Stimulated activated CD8-positive, alpha-beta memory T cell treated with anti-CD3 and anti-CD28 coated beads, Interleukin-4, amount 100 ng/mL, for 24 hours (primary cell): ENCODE measurements around the gene KLHL15.
"Not testable (repeated sequence)": the region's sequence is repeated elsewhere in the genome, so short reads cannot be mapped to it uniquely, and the experiment has no call there.

Experiments used
- DNase-seq: peaks from one replicate; pipeline ENCODE4 v3.0.0-alpha.2; 2020; ENCODE audit warnings: low read depth

KLHL15 gene

DNA sequence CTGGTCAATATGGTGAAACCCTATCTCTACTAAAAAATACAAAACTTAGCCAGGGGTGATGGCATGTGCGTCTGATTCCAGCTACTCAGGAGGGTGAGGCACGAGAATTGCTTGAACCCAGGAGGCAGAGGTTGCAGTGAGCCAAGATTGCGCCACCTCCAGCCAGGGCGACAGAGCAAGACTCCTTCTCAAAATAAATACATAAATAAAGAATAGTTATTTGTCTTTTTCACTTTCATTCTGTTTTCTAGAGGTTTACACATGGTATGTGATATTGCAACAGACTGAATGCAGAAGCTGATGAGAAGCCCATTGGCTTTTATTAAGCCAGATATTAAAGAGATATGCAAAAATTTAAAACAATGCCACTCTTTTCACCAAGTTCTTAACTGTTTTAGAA, 8.2 kb downstream of the KLHL15 start:
- DNase-seq = no peak

DNA sequence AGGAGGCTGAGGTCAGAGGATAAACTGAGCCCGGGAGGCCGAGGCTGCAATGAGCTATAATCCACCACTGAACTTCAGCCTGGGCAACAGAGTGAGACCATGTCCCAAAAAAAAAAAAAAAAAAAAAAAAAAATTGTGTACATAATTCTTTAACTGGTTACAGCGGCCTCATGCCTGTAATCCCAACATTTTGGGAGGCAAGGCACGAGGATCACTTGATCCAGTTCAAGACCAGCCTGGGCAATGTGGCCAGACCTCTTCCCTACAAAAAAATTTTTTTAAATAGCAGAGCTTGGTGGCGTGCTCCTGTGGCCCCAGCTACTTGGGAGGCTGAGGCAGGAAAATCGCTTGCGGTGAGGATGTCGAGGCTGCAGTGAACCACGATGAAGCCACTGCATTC, 9.3 kb downstream of the KLHL15 start:
- no peak for DNase-seq

DNA sequence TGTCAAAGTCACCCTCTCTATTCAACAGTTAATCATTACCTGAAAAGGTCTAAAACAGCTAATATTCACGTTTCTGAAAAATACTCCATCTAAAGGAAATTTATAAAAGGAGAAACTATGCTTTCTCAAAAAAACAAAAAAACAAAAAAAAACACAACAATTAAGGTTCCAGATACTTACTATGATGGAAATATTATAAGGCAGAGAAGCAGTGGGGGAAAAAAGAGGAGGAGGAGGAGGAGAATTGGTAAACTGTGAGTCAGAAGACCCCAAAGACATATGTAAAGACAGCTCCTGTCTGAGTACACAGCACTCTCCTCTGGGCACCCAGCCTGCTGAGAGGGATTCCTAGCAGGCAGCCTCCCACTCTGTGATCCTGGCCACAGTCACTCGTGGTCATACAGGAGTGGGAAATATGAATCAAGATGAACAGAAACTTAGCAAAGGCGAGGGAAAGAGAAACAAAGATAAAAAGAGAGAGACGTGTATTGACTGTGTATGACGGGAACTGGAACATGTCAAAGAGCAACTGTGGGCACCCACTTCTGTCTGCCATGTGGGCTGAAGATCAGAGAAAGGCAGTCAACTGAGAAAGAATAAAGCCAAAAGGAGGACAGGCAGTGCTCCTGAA, 12.5 kb downstream of the KLHL15 start:
- DNase-seq = peak; percentile 24

DNA sequence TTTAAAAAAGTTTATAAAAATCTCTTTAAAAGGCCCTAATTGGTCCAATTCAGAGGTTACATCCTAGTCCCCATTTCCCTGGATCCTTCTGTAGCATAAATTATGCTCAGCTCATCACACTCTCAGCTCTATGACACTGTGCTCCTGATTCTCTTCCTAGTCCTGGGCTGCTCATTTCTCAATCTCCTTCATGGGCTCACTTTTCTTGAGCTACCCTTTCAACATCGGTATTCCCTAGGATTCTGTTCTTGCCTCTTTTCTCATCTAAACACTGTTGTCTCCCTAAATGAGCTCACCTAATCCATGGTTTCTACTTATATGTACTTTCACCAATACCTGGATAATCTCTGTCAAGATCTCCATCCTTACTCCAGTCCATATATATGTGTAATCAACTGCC, 14.7 kb downstream of the KLHL15 start:
- no peak for DNase-seq

DNA sequence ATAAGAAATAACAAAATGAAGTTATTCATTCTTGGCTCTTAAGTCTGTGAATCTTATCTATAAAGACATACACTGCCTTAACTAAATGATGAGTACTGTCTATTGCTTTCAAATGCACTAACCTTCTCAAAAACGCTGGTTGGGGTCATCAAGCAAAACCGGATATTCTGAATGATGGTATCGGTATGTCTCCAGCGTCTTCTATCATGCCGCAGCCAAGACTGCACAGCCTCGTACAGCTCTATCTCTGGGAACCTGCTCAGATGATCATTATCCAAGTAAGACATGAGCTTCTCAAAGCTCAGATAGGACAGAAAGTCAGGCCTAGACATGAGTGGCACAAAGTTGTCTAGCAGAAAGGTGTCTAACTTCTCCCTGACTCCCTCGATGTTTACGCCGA, 21.1 kb downstream of the KLHL15 start:
- DNase-seq = no peak

DNA sequence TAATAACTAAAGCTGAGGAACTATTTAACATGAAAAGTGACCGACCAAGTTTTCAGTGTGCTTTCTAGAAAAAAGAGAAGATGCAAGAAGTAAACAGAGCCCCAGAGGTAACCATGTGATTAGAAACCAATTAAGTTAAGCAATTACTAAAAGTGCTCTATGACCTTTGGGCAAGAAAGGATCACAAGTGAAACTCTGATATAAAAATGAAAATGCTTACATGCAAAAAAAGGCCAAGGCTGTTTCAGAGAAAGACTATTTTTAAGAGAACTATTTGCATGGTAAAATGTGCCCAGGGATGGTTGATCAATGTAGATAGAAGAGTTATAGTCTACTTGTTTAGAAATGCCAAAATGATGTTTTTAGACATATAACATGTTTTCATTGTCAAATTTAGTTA, 22.0 kb downstream of the KLHL15 start:
- DNase-seq = no peak

DNA sequence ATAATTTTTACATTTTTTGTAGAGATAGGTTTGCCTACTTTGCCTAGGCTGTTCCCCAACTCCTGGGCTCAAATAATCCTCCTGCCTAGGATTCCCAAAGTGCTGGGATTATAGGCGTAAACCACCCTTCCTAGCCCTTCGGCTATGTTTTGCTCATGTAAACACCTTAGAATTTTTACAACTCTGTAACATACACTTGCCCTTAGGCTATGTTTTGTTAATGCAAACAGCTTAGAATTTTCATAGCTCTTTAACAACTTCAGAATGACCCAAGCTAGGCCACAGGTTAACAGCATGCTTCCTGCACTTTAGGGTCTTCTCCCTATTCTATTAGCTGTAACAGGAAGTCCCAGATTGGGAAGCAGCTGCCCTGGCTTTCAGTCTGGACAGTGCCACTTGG, 24.2 kb downstream of the KLHL15 start:
- no peak for DNase-seq

DNA sequence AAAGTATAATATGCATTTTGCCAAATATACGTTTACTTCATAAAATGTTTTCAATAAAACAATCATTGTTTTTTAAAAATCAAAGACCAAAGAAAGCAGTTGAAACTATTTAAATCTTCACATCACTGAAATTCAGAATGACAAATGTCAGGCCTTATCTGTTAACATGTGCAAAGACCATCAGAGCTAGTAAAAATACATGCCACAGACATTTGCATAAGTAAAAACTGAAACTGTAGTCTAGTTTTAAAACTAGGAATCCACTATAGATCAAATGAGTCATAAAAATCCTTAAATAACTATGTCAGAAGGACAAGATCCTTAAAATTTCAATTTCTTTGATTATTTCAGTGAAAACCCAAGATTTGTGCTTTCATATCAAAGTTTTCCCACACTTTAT, 24.8 kb downstream of the KLHL15 start:
- DNase-seq = no peak

DNA sequence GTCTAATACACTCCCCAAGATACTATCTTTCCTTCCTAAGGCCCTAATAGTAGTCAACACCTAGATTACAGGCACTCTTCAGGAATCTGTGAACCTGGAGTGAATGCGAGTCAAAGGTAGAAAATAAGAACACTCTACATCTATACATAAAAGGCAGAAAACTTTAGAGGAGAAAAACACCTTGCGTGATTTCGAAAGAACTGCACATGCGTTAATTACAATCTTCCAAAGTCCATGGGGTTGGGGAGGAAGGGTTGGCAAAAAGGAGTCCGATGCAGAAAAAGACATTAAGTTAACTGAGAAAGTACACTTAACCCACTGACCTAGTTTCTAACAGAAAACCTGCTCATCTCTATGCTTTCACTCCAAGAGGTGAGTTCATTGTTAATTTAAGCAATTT, 27.3 kb downstream of the KLHL15 start:
- no peak for DNase-seq

DNA sequence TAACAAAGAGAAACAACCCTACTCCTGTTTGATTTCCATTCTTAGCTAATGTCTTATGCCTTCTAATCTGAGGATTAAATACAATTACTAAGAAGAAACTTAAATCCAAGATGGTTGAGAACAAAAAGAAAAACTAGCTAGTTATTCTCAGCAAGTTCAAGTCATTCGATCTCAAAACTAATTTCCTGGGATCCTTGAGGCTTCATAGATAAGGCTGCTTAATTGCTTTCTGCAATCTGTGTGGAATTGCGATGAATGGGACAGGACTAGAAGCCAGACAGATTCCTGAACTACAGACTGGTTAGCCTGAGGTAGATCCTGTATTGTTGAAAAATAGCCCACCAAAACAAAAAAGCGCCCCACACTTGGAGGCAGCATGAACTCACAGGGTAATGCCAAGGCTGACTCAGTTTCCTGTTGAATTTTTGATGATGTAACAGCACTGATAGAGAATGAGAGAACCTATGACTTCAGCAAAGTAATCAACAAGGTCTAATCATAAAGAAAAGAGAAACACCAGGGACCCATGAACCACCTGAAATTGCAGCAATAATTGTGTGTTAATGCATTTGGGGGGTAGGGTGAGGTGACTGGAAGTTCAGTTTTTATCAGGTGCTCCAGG, 33.9 kb downstream of the KLHL15 start:
- DNase-seq = no peak

DNA sequence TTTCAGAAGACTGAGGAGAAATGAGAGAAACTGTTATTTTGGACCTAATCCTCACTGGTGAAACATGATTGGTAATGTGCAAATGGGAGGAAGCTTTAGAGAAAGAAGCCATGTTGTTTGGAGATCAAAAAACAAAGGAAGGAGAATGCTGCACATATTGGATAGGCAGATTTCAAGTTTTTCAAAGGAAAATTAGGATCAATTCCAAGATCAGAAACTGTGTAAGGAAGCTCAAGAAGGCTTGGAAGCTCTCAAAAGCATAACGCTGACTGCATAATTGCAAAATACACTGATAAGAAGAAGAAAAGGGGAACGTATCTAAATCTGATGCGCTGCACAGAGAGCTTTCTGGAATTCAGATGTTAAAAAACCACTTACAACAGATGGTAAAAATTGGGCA, 34.6 kb downstream of the KLHL15 start:
- DNase-seq = no peak

DNA sequence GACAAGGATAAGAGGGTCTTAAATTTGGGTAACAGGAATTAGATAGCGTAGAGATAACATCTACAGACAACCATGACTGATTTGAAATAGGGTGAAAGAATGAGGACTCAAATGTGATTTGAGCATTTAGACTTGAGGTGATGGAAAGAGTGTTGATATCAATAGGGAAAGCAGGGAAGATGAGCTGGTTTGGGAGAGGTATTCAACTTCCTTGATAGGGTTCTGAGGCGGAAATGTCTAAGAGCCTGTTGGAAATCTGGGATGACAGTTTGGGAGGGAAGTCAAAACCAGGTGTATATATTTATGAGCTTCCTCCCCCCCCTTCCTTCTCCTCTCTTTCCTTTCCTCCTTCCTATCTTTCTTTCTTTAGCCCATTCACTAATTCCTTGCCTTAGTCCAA, 36.5 kb downstream of the KLHL15 start:
- DNase-seq = no peak

DNA sequence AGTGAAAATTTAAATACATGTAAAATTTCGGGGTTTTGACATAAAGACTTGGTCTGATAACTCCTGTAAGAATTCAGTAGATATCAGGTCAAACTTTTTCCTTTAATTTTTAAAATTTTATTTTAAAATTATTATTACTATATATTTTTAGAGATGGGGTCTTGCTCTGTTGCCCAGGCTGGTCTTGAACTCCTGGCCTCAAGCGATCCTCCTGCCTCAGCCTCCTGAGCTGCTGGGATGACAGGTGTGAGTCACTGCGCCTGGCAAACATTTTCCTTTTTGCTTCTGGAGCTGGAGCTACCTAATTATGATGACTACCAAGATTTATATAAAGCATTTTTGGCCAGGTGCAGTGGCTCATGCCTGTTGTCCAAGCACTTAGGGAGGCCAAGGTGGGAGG, 37.3 kb downstream of the KLHL15 start:
- DNase-seq = no peak

DNA sequence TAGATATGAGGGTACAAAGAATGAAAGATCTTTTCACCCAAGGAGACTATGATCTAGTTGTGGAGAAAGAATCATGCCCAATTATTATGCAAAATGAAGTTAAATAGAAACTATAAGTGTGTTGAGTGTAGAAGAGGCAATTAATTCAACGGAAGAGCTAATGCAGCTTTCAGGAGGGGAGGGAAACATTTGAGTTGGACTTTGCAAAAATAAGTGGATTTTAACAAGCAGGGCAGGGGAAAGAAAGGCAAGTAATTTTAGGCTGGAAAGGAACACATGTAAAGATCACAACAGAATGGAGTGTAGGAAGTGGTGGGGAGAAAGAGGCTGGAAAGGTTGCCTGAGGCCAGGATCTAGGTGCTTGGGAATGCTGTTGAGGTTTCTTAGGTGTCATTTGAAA, 44.1 kb downstream of the KLHL15 start:
- DNase-seq = no peak

DNA sequence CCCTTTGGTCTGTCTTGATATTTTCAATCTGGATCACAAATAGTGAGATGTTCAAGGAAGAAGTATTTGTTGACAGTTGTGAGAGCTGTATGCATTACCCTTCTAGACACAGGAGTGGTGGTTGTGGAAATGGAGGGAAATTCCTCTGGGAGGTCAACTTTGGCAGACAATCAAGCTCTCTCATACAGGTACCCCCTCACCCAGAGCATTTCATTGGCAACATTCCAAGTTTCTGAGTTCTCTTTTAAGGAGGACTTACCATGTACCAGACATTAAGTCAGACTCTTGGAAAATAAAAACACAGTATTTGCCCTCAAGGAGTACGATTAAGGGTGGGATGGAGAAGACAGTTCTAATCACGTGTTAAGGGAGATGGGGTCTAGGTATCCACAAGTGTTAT, 45.3 kb downstream of the KLHL15 start:
- DNase-seq = no peak

DNA sequence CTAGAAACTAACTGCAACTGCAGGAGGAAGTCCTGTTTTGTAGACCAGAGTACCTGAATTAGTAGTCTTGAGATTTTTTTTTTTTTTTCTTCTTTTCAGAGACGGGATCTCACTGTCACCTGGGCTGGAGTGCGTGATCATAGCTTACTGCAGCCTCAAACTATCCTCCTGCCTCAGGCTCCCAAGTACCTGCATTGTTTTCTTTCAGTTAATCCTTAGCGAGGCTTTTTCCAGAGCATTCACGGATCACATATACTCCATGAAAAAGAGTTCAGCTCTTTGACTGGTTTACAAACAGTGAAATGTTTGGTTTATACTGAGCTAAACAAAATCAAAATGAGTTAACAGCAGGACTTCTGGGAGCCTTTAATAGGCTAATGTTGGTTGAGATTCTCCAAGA, 45.8 kb downstream of the KLHL15 start:
- DNase-seq = no peak

DNA sequence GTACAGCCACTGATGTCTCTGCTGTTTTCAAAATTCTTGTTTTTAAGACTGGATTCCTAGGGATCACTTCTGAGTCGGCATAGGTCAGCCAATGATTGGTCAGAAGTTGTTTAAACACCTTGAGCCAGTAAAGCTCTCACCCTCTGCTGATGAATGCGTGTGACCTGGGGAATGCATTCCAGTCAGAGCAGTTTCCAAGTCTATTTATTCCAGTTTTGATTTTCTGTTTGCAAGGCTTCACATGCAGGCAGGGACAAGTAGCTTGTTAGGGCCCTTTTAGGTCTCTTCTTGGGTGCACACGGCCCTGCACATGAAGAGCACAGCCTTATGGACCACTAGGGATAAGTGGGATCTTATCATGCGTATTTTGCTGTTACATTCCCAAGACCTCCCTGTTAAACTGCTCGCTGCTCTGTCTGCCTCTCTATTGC, 47.0 kb downstream of the KLHL15 start:
- DNase-seq = no peak

DNA sequence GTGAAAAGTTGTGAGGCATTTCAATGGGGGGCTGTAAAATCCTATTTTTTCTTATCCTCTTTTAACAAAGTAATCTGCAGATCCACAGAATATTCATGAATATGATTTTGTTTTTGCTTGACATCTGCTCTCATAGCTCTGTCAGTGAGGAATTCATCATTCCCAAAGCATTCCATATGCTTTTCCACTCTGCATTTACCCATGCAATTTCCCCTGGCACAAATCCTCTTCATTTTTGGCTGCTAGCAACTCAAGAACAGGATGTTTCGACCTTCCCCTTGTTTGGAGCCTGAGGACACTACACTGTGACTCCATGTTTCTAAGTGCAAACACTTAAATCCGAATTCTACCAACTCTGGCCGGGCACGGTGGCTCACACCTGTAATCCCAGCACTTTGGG, 48.5 kb downstream of the KLHL15 start:
- DNase-seq = no peak

DNA sequence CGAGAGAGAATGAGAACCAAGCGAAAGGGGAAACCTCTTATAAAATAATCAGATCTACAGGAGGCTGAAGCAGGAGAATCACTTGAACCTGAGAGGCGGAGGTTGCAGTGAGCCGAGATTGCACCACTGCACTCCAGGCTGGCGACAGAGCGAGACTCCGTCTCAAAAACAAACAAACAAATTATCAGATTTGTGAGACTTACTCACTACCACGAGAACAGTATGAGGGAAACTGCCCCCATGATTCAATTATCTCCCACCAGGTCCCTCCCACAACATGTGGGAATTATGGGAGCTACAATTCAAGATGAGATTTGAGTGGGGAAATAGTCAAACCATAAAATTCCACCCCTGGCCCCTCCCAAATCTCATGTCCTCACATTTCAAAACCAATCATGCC, 61.4 kb downstream of the KLHL15 start:
- DNase-seq = not testable (repeated sequence)

DNA sequence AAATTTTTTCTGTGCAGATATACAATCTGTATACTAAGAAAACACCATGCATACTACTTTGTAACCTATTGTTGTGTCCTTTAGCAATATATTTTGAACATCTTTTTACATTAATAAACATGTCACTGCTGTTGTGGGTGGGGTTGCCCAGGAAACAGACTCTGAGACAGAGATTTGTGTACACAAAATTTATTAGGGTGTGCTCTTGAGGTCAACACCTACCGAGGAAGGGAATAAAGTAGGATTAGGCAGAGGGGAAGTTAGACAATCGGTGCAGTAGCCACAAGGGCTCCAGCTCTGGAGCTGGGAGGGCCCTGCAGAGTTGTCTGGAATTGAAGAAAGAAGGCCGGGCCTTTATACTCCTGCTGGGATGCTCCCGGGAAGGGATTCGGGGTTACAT, 62.8 kb downstream of the KLHL15 start:
- no peak for DNase-seq

DNA sequence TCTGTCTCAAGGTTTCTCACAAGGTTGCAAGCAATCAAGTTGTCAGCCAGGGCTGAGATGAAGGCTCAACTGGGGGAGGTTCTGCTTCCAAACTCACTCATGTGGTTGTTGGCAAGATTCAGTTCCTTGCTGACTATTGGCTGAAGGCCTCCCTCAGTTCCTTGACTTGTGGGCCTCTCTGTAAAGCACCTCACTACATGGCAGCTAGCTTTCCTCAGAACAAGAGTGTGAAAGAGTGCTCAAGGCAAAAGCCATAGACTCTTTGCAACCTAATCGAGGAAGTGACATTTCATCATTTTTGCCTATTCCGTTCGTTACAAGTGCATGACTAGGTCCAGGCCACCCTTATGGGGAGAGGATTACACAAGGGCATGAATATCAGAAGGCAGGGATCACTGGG, 67.2 kb downstream of the KLHL15 start:
- no peak for DNase-seq

DNA sequence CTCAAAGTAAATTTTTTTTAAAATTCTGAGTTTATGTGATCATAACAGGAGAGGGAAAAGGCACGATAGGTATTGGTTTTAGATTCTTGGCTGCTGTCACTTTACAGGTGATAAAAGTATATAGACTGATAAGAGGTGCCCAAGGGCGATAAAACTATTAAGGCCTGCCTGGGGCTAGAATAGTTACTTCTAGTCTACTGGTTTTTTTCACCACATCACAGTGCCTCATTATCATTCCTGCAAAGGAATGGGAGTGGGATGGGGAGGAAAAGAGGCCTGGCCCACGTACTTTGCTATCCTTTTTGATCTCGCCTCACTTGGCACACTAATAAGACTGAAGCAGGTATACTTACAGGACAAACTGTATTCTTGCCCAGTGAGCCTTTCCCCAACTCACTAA, 72.6 kb downstream of the KLHL15 start:
- no peak for DNase-seq

DNA sequence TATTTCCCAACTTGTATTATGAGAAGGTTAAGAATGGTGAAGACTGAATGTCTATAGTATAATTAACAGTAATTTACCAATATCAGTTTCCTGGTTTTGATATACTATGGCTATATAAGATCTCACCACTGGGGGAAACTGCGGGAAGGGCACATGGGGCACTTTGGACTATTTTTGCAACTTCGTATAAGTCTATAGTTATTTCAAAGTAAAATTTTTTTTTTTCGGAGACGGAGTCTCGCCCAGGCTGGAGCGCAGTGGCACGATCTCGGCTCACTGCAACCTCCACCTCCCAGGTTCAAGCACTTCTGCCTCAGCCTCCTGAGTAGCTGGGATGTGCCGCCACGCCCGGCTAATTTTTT, 73.1 kb downstream of the KLHL15 start:
- no peak for DNase-seq
